HCT116 (cell line): ENCODE results near the gene NRTN. TPM values are rescaled to one million over a fixed set of nuclear protein-coding genes. Genes with fewer than 3 reads are reported as not detected.

Experiments
- ATAC-seq: fragments of 200-7000 bp; cut with Tn5 transposase; 2 replicates; pipeline ENCODE4 v1.9.1; 2020; ENCODE audit warnings: mild to moderate bottlenecking, moderate library complexity
- BruUV-seq: library from RNA; stranded (reverse); fragments of 400-500 nt; replicated peaks from 2 replicates; lab custom pipeline; 2021; lab: Mats Ljungman, UMichigan
- CTCF ChIA-PET: fragments of 300-600 bp; sonication (Branson Sonifier 250); formaldehyde crosslinking; loops from one replicate; lab custom pipeline; 2021; ENCODE audit warnings: antibody characterized with exemption; lab: Charles Lee
- POLR2A ChIA-PET: fragments of 300-600, 350-600 bp; sonication (Branson Sonifier 250); formaldehyde crosslinking; loops from one replicate; lab custom pipeline; 2021; ENCODE audit warnings: antibody characterized with exemption; lab: Charles Lee
- RAD21 ChIA-PET, 2 experiments: fragments of 300-600 bp; sonication (Branson Sonifier 250); formaldehyde crosslinking; loops; one replicate each; lab custom pipeline; 2023; ENCODE audit warnings: low total read pairs in 2 of 2; ENCODE audit not compliant: uncharacterized antibody in 2 of 2, unreplicated experiment in 2 of 2, low non-redundant PET in 1 of 2; lab: Charles Lee
- DNase-seq: peaks from one replicate; pipeline ENCODE4 v3.0.0-alpha.2; 2010; ENCODE audit warnings: low read depth, low spot score
- H2AFZ ChIP-seq: fragments of 200-600 bp; shearing (Covaris generic), sonication (generic); 2 replicates; pipeline ENCODE4 v1.6.1; 2017; ENCODE audit warnings: low read depth, mixed run types, mixed read lengths, antibody characterized with exemption, low read length; ENCODE audit not compliant: poor library complexity, severe bottlenecking
- H3K27ac ChIP-seq: 2 replicates; pipeline ENCODE4 v1.5.1; 2012; ENCODE audit warnings: low read depth, low read length
- H3K27me3 ChIP-seq: fragments of 200-600 bp; sonication (generic); 2 replicates; pipeline ENCODE4 v1.6.1; 2016; ENCODE audit warnings: mixed run types, low read length, mixed read lengths; ENCODE audit not compliant: insufficient read depth
- H3K36me3 ChIP-seq, 2 experiments: fragments of 200-500 bp in 1 of 2; fragments of 200-600 bp in 1 of 2; sonication (Bioruptor generic) in 1 of 2; sonication (generic) in 1 of 2; 2 replicates each; pipeline versions ENCODE4 v1.5.1 to v1.6.1; 2014 to 2016; ENCODE audit warnings: low read length in 2 of 2, inconsistent platforms in 1 of 2, mixed read lengths in 1 of 2, mixed run types in 1 of 2; ENCODE audit not compliant: insufficient read depth in 2 of 2, control insufficient read depth in 1 of 2
- H3K4me1 ChIP-seq, 2 experiments: fragments of 200-600 bp in 1 of 2; sonication (generic) in 1 of 2; 2 replicates each; pipeline versions ENCODE4 v1.5.1 to v1.6.1; 2012 to 2017; ENCODE audit warnings: low read length in 2 of 2, inconsistent platforms in 1 of 2, mild to moderate bottlenecking in 1 of 2, mixed read lengths in 1 of 2, mixed run types in 1 of 2, moderate library complexity in 1 of 2; ENCODE audit not compliant: insufficient read depth in 2 of 2, control insufficient read depth in 1 of 2
- H3K4me2 ChIP-seq: fragments of 200-600 bp; sonication (generic); 2 replicates; pipeline ENCODE4 v1.6.1; 2017; ENCODE audit warnings: mixed run types, low read length, mixed read lengths
- H3K4me3 ChIP-seq, 2 experiments: fragments of 200-600 bp in 1 of 2; sonication (generic) in 1 of 2; replicated peaks in 1 of 2; 2 replicates each; pipeline ENCODE4 v1.5.1; 2011 to 2016; ENCODE audit warnings: low read length in 2 of 2, control low read depth in 1 of 2, low read depth in 1 of 2, mild to moderate bottlenecking in 1 of 2, mixed read lengths in 1 of 2, mixed run types in 1 of 2
- H3K79me2 ChIP-seq: fragments of 200-600 bp; sonication (generic); 2 replicates; pipeline ENCODE4 v1.6.1; 2017; ENCODE audit warnings: mild to moderate bottlenecking, mixed run types, low read length, moderate library complexity, mixed read lengths; ENCODE audit not compliant: insufficient read depth
- H3K9ac ChIP-seq: fragments of 200-600 bp; sonication (generic); 2 replicates; pipeline ENCODE4 v1.6.1; 2016; ENCODE audit warnings: low read length, mixed read lengths
- H3K9me2 ChIP-seq: fragments of 200-600 bp; sonication (generic), shearing (Covaris generic); 2 replicates; pipeline ENCODE4 v1.6.1; 2017; ENCODE audit warnings: mixed run types, mild to moderate bottlenecking, moderate library complexity; ENCODE audit not compliant: insufficient read depth
- H3K9me3 ChIP-seq, 2 experiments: fragments of 200-500 bp in 1 of 2; fragments of 200-600 bp in 1 of 2; sonication (Bioruptor generic) in 1 of 2; sonication (generic) in 1 of 2; 2 replicates each; pipeline ENCODE4 v1.6.1; 2014 to 2017; ENCODE audit warnings: low read length in 2 of 2, mixed read lengths in 2 of 2, inconsistent platforms in 1 of 2, low read depth in 1 of 2, mild to moderate bottlenecking in 1 of 2, mixed run types in 1 of 2, moderate library complexity in 1 of 2; ENCODE audit not compliant: control insufficient read depth in 1 of 2, insufficient read depth in 1 of 2
- H4K20me1 ChIP-seq: fragments of 200-600 bp; sonication (generic), shearing (Covaris generic); 2 replicates; pipeline ENCODE4 v1.6.1; 2017; ENCODE audit warnings: mixed run types, mild to moderate bottlenecking, moderate library complexity; ENCODE audit not compliant: insufficient read depth
- ATF3 ChIP-seq: IDR thresholded peaks from 2 replicates; pipeline ENCODE4 v1.6.1; 2012
- CEBPB ChIP-seq: IDR thresholded peaks from 2 replicates; pipeline ENCODE4 v1.6.1; 2012; ENCODE audit warnings: low read depth
- EZH2 ChIP-seq: fragments of 200-600 bp; sonication (generic); IDR thresholded peaks from 2 replicates; pipeline ENCODE4 v1.6.1; 2017; ENCODE audit warnings: antibody characterized with exemption, mixed run types
- MAX ChIP-seq: IDR thresholded peaks from 2 replicates; pipeline ENCODE4 v1.6.1; 2012
- POLR2AphosphoS5 ChIP-seq: IDR thresholded peaks from 2 replicates; pipeline ENCODE4 v1.6.1; 2011; ENCODE audit warnings: mild to moderate bottlenecking, low read depth, low read length, moderate library complexity
- SIN3A ChIP-seq: IDR thresholded peaks from 2 replicates; pipeline ENCODE4 v1.6.1; 2012; ENCODE audit warnings: low read depth
- SRF ChIP-seq: IDR thresholded peaks from 2 replicates; pipeline ENCODE4 v1.6.1; 2012; ENCODE audit warnings: low read depth
- TCF7L2 ChIP-seq: IDR thresholded peaks from 2 replicates; pipeline ENCODE4 v1.7.0; 2011; ENCODE audit warnings: borderline replicate concordance, inconsistent platforms; ENCODE audit not compliant: insufficient read depth, insufficient read length; ENCODE audit errors: extremely low read depth
- YY1 ChIP-seq: IDR thresholded peaks from 2 replicates; pipeline ENCODE4 v1.6.1; 2011; ENCODE audit warnings: low read length, low read depth, moderate library complexity, mild to moderate bottlenecking; ENCODE audit not compliant: insufficient replicate concordance; ENCODE audit errors: extremely low read depth
- ZBTB33 ChIP-seq: IDR thresholded peaks from 2 replicates; pipeline ENCODE4 v1.6.1; 2011; ENCODE audit warnings: mild to moderate bottlenecking, low read length, moderate library complexity; ENCODE audit not compliant: insufficient replicate concordance; ENCODE audit errors: extremely low read depth
- ZFX ChIP-seq: fragments of 450-650 bp; IDR thresholded peaks from 2 replicates; pipeline ENCODE4 v1.6.1; 2017
- ZNF274 ChIP-seq: fragments of 200-500 bp; sonication (Bioruptor generic); IDR thresholded peaks from 2 replicates; pipeline ENCODE4 v1.6.1; 2014; ENCODE audit warnings: mild to moderate bottlenecking, low read depth, low read length, inconsistent platforms
- intact Hi-C: fragments of 100-400 bp; cut with micrococcal nuclease; formaldehyde crosslinking; loops from 2 replicates; pipeline ENCODE4 v1.10.0; 2022
- total RNA-seq: library from RNA; stranded (reverse); gene quantifications from one replicate; pipeline ENCODE4 v1.2.1, GENCODE V29; 2021; ENCODE audit not compliant: unreplicated experiment

Gene NRTN
- total RNA-seq, 1 experiment from 2014 or later = 11.5 TPM

GRCh38 chr19:5865772-5866171, 60.9 kb downstream of the NRTN start:
- no peak overlapping the region for H2AFZ ChIP-seq
- H3K9ac ChIP-seq = no peak overlapping the region
- no peak overlapping the region for H3K27ac ChIP-seq
- ChIA-PET CTCF (no interaction called here), POLR2A (no interaction called here), RAD21 (no interaction called here)
- no peak overlapping the region for H3K4me2 ChIP-seq
- no peaks in the 10 kb centered on the region for H4K20me1 ChIP-seq
- no TSS peak for BruUV-seq
- intact Hi-C loops = no loop called here
- H3K4me3 ChIP-seq = no peak overlapping the region
- H3K9me2 ChIP-seq = no peaks in the 10 kb centered on the region
- H3K79me2 ChIP-seq = no peaks in the 10 kb centered on the region
- no peak for TF ChIP-seq ZBTB33
- TF ChIP-seq ZNF274 = no peak
- TF ChIP-seq CEBPB = no peak
- TF ChIP-seq TCF7L2 = no peak
- TF ChIP-seq MAX = no peak
- no peak for TF ChIP-seq SRF
- no peak for TF ChIP-seq YY1
- TF ChIP-seq EZH2 = no peak
- no peak for TF ChIP-seq SIN3A
- TF ChIP-seq ATF3 = no peak
- TF ChIP-seq POLR2AphosphoS5 = no peak
- no peak for TF ChIP-seq ZFX
- no peaks in the 10 kb centered on the region; a peak in 1 of 4 replicates for H3K4me1 ChIP-seq
- DNase-seq (no peak), ATAC-seq (no peak)
- no peaks in the 10 kb centered on the region for H3K36me3 ChIP-seq
- no peaks in the 10 kb centered on the region for H3K27me3 ChIP-seq
- H3K9me3 ChIP-seq = no peaks in the 10 kb centered on the region
